ENCODE measurements around the gene HOXA9.

Gene HOXA9

GRCh38 chr7:27175626-27176523, 10.5 kb upstream of the HOXA9 start:
- no peak for DNase-seq

- no peak for DNase-seq
Observed at GRCh38 chr7:27174874-27175625, 9.7 kb upstream of the HOXA9 start.

DNA sequence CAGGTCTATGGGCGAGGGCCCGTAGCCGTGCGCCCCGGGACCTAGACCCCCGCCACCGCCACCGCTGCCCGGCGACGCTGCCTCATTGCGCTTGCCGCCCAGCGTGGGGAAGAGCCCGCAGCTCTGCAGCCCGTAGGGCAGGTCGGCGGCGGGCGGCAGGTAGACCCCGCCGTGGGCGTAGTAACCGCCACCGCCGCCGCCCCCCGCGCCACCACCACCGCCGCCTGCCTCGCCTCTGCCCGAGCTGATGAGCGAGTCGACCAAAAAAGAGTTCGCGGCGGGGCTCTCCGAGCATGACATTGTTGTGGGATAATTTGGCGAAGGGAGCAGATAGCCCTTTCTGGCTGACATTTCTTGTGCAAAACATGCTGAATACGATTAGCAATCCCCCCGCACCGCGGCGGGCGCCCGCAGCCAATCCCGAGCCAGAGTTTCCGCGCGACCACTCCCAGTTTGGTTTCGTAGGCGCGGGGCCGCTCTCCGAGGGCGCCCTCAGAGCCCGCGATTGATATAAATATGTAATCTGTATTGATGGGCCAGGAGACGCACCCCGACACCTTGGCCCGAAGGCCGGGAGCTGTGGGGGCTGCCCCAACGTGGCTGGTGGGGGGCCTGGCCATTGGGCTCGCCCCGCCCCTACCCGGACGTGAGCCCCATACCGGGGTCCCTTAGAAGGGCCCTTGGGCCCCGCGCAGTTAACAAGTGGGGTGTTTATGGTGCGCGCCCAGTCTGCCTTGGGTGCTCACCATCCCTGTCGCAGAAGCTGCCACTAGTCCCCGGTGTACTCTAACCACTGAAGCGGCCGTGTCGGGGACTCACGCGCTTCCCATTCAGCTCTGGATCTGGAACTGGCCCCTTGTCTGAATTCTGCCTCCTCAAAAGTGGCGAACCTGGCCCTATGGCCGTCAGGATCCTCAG, 8.9 kb upstream of the HOXA9 start, which contains the start of gene HOXA10:
Gene HOXA10, minus strand, starts transcription at position 365 of the 918 bp plus-strand sequence. Its CDS starts 14 bp downstream, at position 351.
- no peak for DNase-seq

DNA sequence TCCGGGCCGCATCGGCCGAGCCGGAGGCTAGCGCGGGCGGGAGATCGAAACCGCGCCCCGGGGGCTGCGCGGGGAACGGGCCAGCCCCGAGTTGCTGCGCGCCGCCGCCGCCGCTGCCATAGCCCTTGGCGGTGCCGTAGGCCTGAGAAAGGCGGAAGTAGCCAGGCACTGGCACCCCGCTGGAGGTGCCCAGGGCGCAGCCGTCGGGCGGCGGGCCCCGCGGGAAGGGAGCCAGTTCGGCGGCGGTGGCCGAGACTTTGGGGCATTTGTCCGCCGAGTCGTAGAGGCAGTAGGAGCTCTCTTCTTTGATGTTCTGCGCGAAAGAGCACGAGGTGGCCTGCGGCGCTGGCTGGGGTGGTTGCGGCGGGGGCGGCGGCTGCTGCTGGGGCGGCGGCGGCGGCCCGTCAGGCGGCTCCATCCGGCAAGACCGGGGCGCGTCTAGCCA, 8.2 kb upstream of the HOXA9 start:
- no peak for DNase-seq

DNA sequence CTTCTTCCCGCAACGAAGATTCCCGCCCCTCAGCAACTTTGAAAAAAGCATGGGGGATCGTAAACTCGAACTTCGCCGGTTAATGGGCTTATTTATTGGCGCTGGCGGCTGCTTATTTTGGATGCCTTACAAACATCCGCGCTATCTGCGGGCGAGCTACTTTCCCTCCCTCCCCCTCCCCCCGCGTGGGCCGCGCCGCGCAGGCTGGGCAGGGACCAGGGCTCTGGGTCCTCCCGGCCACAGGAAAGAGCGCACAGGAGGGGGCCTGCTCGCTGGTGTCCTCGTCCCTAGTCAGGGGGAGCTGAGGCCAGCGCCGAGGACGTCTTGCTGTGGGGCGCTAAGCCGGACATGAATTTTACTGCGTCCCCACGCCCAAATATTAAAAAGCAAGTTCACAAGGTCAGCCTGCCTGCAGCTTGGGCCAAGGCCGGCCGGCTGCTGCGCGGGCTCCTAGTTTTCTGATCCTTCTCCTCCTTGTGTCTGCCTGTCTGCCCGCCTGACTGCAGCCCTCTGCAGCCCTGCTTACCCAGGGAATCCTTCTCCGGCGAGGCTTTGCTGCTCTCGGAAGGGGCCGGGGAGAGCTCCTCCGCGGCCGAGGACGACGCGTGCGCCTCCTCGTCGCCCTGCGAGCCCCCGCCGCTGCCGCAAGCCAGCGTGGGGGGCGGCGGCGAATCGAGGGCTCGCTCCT, 7.6 kb upstream of the HOXA9 start:
- DNase-seq: no peak

GRCh38 chr7:27172315-27172774, 7.0 kb upstream of the HOXA9 start:
- DNase-seq: no peak

- no peak for DNase-seq
Observed at GRCh38 chr7:27171637-27172314, 6.4 kb upstream of the HOXA9 start.

GRCh38 chr7:27171325-27171636, 5.9 kb upstream of the HOXA9 start:
- DNase-seq: no peak

DNA sequence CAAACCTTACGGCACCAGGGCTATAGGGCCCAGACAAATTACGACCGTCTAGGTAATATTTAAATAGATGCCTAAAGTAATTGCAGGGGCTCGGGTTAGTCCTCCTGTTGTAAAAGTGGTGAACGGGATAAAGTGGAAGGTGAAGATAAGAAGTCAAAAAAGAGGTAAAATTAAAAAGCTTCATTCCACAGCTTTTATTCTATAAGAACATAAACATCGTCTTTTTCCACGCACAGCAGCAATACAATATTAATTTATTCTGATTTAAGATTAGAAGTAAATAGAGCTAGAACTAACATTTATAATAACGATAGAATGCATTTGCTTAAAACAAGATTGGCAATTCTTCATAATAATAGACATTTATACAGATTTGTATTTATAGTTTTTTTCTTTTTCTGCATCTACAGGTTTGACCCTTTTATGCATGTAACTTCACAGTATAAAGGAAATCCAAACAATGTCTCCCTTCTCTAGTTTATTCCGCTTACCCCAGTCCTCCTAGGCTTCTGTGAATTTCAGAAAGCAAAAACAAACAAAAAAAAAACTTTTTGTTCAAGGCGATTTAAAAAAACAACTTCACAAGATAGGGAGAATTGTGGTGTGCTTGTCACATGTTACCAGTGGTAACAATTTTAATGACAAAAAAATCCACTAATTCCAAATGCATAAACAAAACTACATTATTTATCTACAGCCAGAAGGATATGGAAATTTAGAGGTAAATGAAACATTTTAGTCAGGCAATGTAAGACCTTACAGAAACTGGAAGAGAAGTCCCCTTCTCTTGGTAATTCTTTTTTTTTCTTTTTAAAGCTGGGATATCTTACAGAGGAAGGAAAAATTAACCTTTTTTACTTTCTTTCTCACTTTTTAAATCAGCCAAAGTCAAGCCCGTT, 5.3 kb upstream of the HOXA9 start:
- no peak for DNase-seq

DNA sequence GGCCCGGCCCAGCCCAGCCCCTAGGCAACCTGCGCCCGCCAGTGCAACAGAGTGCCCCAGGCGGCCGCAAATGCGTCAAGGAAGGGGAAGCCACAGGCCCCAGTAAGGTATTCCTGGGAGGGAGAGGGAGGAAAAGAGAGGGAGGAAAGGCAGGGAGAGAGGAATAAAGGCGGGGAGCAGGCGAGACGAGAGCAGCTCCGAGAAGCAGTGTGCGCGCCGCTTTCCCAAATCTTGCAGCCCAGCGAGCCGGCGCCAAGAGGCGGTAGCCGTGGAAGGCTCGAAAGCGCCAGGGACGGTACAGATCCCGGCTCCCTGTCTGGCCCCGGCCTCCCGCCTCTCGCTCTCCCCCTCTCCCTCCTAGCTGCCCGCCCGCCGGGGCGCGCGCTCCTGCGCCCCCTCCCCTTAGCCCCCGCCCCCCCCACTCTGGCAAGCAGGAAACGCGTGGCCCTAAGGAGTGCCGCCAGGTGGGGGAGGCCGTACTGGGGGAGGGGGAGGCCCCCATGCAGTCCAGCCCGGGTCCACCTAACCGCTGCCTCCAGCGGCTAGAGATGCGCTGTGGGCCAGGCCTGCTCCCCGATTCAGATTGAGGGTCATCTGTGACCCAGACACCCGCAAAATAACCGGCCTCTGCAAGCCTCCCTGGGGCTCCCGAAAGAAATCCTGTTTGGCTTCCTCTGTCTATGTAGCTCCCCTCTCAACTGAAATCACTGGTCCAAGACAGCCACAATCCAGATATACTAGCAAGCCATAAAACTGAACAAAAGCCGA, 4.5 kb upstream of the HOXA9 start:
- no peak for DNase-seq

- DNase-seq: no peak
Observed at GRCh38 chr7:27168265-27168947, 3.1 kb upstream of the HOXA9 start.

GRCh38 chr7:27167916-27168264, 2.6 kb upstream of the HOXA9 start:
- DNase-seq: no peak

DNA sequence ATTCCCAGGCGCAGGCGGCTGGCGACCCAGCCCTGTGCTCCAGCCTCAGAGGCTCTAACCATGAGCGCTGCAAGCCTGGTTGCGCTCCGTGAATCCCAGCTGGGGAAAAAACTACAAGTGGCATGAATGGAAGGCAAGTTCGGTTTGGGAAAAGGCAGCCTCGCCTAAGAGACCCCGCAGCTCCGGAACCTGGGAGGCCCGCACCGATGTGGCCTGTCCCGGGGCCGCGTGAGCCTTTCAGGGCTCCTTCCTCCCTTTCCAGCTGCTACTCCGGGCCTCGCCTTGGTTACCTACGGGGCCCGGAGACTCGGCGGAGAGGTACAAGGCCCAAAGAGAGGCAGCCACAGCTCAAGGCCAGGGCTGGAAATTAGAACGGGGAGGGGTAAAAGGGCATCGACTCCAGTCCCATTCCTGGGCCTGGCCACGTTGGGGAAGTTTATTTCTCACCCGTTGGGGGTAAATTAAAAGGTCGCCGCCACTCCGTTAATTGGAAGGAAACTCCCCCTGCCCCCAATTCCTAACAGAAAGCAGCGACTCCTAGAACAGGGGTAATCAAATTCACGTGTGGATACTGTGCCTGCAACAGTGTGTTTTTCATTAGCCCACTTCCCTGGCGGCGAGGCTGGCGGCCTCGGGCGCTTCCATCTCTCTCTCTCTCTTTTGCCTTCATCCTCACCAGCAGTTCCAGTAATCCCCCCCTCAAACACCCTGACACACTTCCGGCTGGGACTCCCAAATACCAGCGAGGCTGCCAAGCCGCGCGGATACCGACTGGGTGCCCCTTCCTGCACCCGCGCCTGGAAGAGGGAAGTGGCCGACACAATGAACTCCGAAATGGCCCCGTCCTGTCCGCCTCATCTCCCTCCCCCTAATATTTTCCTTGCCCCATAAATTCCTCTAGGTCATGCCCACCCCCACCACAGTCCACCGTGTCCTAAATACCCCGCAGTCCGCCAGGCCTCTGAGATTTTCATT, 1.5 kb upstream of the HOXA9 start:
- no peak for DNase-seq

GRCh38 chr7:27165996-27166530, 726 bp upstream of the HOXA9 start:
- no peak for DNase-seq

- no peak for DNase-seq
Observed at GRCh38 chr7:27164367-27165088, 809 bp downstream of the HOXA9 start.

DNA sequence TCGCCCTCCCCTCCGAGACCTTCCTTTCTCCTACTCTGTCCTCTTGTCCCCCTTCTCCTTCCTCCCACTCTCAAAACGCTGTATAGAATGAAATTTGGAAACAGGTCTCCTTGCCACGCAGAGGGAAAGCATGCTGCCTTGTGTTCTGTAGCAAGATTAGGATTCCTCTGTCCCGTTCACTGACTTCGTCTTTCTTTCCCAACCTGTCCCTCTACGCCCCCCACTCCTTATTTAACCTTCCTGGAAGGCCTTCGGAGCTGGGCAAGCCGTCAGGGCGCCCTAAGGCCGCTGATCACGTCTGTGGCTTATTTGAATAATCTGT, 1.3 kb downstream of the HOXA9 start:
- no peak for DNase-seq

All from SW 1271 (cell line).